Measurements from ENCODE around the gene ANTXRL. TPM values are rescaled to one million over a fixed set of nuclear protein-coding genes. Genes with fewer than 3 reads are reported as not detected.

The ANTXRL gene
- not detected for total RNA-seq
- under 1 TPM in 1 of 2 donors, not detected in 1; 0.15 TPM for polyA plus RNA-seq

DNA sequence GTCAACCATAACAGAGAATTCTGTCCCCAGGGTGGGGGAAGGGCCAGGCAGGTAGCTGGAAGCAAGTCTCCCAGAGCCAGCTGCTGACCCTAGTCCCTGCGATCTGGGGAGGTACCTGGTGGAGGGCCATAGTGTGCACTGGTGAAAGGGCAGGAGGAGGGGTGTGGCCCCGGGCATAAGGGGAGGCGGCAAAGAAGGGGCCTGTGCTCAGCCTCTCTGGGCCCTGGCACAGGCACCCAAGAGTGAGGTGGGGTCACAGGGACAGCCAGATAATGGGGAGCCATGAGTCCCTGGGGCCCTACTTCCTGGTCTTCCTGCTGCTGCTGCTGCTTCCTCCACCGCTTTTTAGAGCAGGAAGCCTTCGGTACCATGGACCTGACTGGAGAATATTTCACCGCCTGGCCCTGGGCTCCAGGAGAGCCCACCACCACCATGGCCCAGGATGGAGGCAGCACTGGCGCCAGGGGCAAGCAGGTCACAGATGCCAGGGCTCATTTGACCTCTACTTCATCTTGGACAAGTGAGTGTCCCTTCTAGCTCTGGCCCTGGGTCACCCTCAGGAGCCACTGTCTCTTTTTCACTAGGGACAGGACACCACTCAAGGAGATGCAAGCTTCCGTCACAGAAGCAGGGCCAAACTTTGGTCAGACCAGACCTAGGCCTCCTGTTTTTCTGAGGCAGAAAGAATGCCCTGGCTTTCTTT lies at the start of gene ANTXRL:
TSS of gene ANTXRL (plus strand) at position 7 of the 703 bp plus-strand sequence. CDS start at position 273, 266 bp downstream.
- no peaks in the 10 kb centered on the region for H3K9me3 ChIP-seq
- TF ChIP-seq CTCF (IDR thresholded peaks at IDR 0.05): no peak
- H3K27ac ChIP-seq: no peak within 1 kb of the TSS
- DNase-seq (peak in 2 of 6 donors; percentile 14 to 26), FAIRE-seq (no peak), ATAC-seq (no peak)
- no peaks in the 10 kb centered on the region for H3K36me3 ChIP-seq
- intact Hi-C loops (cut with DNase I): loop anchor here in 1 of 3 donors (10.0 kb wide), 1 partner anchor 1098 kb away; the partner anchor contains the start of gene ZNF488
- no peaks in the 10 kb centered on the region for H3K4me1 ChIP-seq
- 93 to 97% methylated on average over 8 of the region's 8 CpGs for WGBS, 2 donors
- no peak within 1 kb of the TSS for H3K4me3 ChIP-seq
- H3K27me3 ChIP-seq: no peaks in the 10 kb centered on the region

DNA sequence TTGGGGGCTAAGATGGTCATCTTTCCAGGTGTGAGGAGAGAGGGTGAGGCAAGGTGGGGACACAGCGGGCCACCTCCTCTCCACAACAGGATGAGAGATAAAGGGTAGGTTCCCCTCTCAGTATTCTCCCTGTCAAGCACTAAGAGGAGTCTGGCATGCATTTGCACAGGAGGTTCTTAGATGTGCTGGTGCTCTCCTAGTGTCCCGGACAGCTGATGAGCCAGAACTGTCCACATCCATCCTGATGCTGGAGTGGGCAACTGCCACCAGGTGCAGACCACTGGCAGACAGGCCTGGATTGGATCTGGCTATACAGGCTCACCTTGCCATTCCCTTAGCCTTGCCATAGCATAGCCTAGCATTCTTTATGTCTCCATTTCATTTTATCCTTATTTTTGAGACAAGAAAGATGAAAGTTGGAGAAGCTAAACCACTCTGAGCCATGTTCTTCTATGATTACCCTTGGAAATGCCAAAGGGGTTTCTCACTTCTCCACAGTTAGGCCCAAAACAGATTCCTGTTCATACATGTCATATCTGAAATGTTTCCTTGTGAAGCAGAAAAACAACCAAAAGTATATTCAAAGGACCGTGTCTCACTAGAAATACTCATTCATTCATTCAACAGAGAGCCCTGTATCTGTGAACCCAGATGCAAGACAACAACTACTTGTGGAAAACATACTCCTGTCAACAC lies 48.8 kb upstream of the ANTXRL start:
- intact Hi-C loops (cut with DNase I): loop anchor here in 1 of 3 donors (2.0 kb wide), 1 partner anchor 15 kb away; no protein-coding TSS in a partner anchor
- no peaks in the 10 kb centered on the region for H3K4me1 ChIP-seq
- no peaks in the 10 kb centered on the region for H3K9me3 ChIP-seq
- FAIRE-seq: no peak
- TF ChIP-seq CTCF (IDR thresholded peaks at IDR 0.05): no peak
- no peaks in the 10 kb centered on the region for H3K36me3 ChIP-seq
- no peak overlapping the region for H3K27ac ChIP-seq
- 75 to 82% methylated on average over 3 of the region's 3 CpGs for WGBS, 2 donors
- no peak overlapping the region for H3K4me3 ChIP-seq
- peaks cover 0 to 4% (median 0%) of the 10 kb centered on the region in 4 donors for H3K27me3 ChIP-seq
- ATAC-seq: no peak
- DNase-seq: no peak

GRCh38 chr10:46239247-46239646 lies 47.5 kb upstream of the ANTXRL start:
- no peaks in the 10 kb centered on the region for H3K36me3 ChIP-seq
- H3K4me1 ChIP-seq: no peaks in the 10 kb centered on the region
- TF ChIP-seq CTCF (IDR thresholded peaks at IDR 0.05): no peak
- DNase-seq (no peak), FAIRE-seq (no peak), ATAC-seq (no peak)
- intact Hi-C loops (cut with DNase I): loop anchor here in 1 of 3 donors (2.0 kb wide), 1 partner anchor 14 kb away; no protein-coding TSS in a partner anchor
- H3K27ac ChIP-seq: no peak overlapping the region
- no peaks in the 10 kb centered on the region for H3K9me3 ChIP-seq
- H3K4me3 ChIP-seq: no peak overlapping the region
- peaks cover 0 to 4% (median 0%) of the 10 kb centered on the region in 4 donors for H3K27me3 ChIP-seq

GRCh38 chr10:46239993-46240683 lies 46.7 kb upstream of the ANTXRL start:
- Histone ChIP-seq H3K27me3 (peaks cover 0 to 4% (median 0%) of the 10 kb centered on the region in 4 donors), H3K4me1 (no peaks in the 10 kb centered on the region), H3K4me3 (no peak overlapping the region), H3K36me3 (no peaks in the 10 kb centered on the region), H3K9me3 (no peaks in the 10 kb centered on the region), H3K27ac (no peak overlapping the region)
- DNase-seq (peak in 1 of 6 donors; percentile 13), ATAC-seq (no peak), FAIRE-seq (no peak)
- TF ChIP-seq CTCF (IDR thresholded peaks at IDR 0.05): no peak
- intact Hi-C loops (cut with DNase I): loop anchor here in 1 of 3 donors (2.0 kb wide), 1 partner anchor 13 kb away; no protein-coding TSS in a partner anchor
- WGBS, 2 donors: 71 to 90% methylated on average over 2 of the region's 2 CpGs

All from pancreas (tissue), 10 donors.